Measurements from ENCODE around the gene DPP10.

DNA sequence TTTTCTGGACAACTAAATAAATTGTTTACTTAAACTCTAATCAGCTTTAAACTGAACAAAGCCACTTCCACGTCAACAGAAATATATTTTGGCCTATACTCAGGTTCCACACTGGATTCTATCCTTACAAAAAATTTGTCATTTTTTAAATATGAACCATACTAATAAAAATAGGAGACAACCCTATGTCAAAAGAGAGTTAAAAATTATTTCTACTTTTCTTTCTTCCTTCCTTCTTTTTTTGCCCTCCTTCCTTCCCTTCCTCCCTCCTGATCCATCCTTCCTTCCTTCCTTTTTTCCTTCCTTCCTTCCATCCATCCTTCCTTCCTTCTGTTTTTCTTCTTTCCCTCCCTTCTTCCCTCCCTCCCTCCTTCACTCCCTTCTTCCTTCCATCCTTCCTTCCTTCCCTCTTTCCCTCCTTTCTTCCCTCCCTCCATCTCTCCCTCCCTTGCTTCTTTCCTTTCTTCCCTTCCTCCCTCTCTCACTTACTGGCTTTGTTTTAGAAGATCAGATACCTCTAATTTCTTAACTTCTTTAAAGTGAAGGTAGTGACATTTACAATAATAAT lies 1444.9 kb downstream of the DPP10 start:
- TF ChIP-seq YY1 (IDR thresholded peaks at IDR 0.05; ENCODE audit: insufficient read depth, insufficient read length), result no peak
- TF ChIP-seq SUZ12 (IDR thresholded peaks at IDR 0.05; ENCODE audit: extremely low read depth, insufficient read depth, insufficient read length), result no peak

Measured in NT2/D1 (cell line).